Natural killer cell (primary cell): ENCODE measurements around the gene LRRC61. TPM values are rescaled to one million over a fixed set of nuclear protein-coding genes. Genes with fewer than 3 reads are reported as not detected.

ENCODE experiments used
- ATAC-seq, 3 donors: fragments of 150-1000 bp in 2 of 3; fragments of 200-7000 bp in 1 of 3; cut with Tn5 transposase; 1 replicate in 1 of 3; 2 replicates in 2 of 3; pipeline ENCODE4 v1.10.0; 2021; ENCODE audit warnings: mild to moderate bottlenecking in 2 of 3, moderate library complexity in 2 of 3
- DNase-seq, 2 donors: peaks; one replicate each; pipeline versions ENCODE4 v3.0.0 to v3.0.0-alpha.2; 2013 to 2021; ENCODE audit warnings: mixed read lengths in 1 of 2
- H3K27ac ChIP-seq: one replicate; pipeline ENCODE4 v1.5.1; 2013; ENCODE audit warnings: mild to moderate bottlenecking, low read length
- H3K27me3 ChIP-seq: one replicate; pipeline ENCODE4 v1.6.1; 2013; ENCODE audit warnings: low read length; ENCODE audit not compliant: control insufficient read depth, insufficient read depth
- H3K36me3 ChIP-seq: one replicate; pipeline ENCODE4 v1.6.1; 2013; ENCODE audit warnings: low read length; ENCODE audit not compliant: control insufficient read depth, insufficient read depth
- H3K4me1 ChIP-seq: one replicate; pipeline ENCODE4 v1.6.1; 2013; ENCODE audit warnings: low read length; ENCODE audit not compliant: control insufficient read depth, insufficient read depth
- H3K4me3 ChIP-seq: one replicate; pipeline ENCODE4 v1.5.1; 2013; ENCODE audit warnings: low read length
- H3K9me3 ChIP-seq: one replicate; pipeline ENCODE4 v1.6.1; 2013; ENCODE audit warnings: low read length; ENCODE audit not compliant: control insufficient read depth, insufficient read depth
- H3K27ac Mint-ChIP-seq, 2 donors: one replicate each; pipeline ENCODE4 v1.8.0; 2022; ENCODE audit warnings: mild to moderate bottlenecking in 2 of 2, mixed read lengths in 2 of 2, moderate library complexity in 1 of 2
- H3K27me3 Mint-ChIP-seq, 2 donors: one replicate each; pipeline ENCODE4 v1.8.0; 2022; ENCODE audit warnings: low read depth in 2 of 2, mixed read lengths in 2 of 2
- H3K36me3 Mint-ChIP-seq: one replicate; pipeline ENCODE4 v1.8.0; 2022; ENCODE audit warnings: mixed read lengths
- H3K4me1 Mint-ChIP-seq, 2 donors: one replicate each; pipeline ENCODE4 v1.8.0; 2022; ENCODE audit warnings: mixed read lengths in 2 of 2
- H3K4me3 Mint-ChIP-seq: one replicate; pipeline ENCODE4 v1.8.0; 2022; ENCODE audit warnings: mild to moderate bottlenecking, moderate library complexity, mixed read lengths
- H3K9me3 Mint-ChIP-seq, 2 donors: one replicate each; pipeline ENCODE4 v1.8.0; 2022; ENCODE audit warnings: mixed read lengths in 2 of 2
- WGBS: methylation state at CpG from one replicate; pipeline ENCODE4 v1.1.7; 2013; ENCODE audit warnings: missing lambda C conversion rate; ENCODE audit not compliant: insufficient coverage; 5-methylcytosine and 5-hydroxymethylcytosine counted together
- intact Hi-C: fragments of 100-400 bp; cut with micrococcal nuclease; formaldehyde crosslinking; loops from one replicate; pipeline ENCODE4 v1.14.2; 2022
- total RNA-seq, 4 donors: library from RNA; stranded (reverse); fragments of 120-200 nt in 1 of 4; gene quantifications; one replicate each; pipeline versions ENCODE4 v1.2.3 to v1.2.4, GENCODE V29; 2013 to 2022
- TF ChIP-seq, protein P1 (sequence below): fragments of 200-600 bp; IDR thresholded peaks from one replicate; pipeline ENCODE4 v1.8.0; 2022; ENCODE audit warnings: antibody characterized with exemption

Gene LRRC61
- total RNA-seq, 3 donors from 2014 or later (not counting 1 experiment from before 2014, with no cell fraction given): 7.3 to 16.7 (median 13.7) TPM

DNA sequence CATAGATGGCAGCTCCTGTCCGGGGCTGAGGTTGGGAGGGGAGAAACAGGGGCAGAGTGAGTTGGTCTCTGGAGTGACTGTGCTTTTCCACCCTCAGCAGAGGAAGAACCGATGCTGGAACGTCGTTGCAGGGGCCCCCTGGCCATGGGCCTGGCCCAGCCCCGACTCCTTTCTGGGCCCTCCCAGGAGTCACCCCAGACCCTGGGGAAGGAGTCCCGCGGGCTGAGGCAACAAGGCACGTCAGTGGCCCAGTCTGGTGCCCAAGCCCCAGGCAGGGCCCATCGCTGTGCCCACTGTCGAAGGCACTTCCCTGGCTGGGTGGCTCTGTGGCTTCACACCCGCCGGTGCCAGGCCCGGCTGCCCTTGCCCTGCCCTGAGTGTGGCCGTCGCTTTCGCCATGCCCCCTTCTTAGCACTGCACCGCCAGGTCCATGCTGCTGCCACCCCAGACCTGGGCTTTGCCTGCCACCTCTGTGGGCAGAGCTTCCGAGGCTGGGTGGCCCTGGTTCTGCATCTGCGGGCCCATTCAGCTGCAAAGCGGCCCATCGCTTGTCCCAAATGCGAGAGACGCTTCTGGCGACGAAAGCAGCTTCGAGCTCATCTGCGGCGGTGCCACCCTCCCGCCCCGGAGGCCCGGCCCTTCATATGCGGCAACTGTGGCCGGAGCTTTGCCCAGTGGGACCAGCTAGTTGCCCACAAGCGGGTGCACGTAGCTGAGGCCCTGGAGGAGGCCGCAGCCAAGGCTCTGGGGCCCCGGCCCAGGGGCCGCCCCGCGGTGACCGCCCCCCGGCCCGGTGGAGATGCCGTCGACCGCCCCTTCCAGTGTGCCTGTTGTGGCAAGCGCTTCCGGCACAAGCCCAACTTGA is 48.2 kb downstream of the LRRC61 start:
- Mint-ChIP-seq H3K4me3 (no peak overlapping the region), H3K4me1 (peaks cover 13 to 45% of the 10 kb centered on the region in 2 donors), H3K9me3 (no peaks in the 10 kb centered on the region), H3K27me3 (no peaks in the 10 kb centered on the region), H3K36me3 (no peaks in the 10 kb centered on the region), H3K27ac (no peak overlapping the region)
- ATAC-seq (no peak), DNase-seq (no peak)
- no peaks in the 10 kb centered on the region for H3K9me3 ChIP-seq
- intact Hi-C loops: no loop called here
- H3K4me3 ChIP-seq: no peak overlapping the region
- peaks cover 20% of the 10 kb centered on the region for H3K36me3 ChIP-seq
- TF ChIP-seq, protein P1, sequence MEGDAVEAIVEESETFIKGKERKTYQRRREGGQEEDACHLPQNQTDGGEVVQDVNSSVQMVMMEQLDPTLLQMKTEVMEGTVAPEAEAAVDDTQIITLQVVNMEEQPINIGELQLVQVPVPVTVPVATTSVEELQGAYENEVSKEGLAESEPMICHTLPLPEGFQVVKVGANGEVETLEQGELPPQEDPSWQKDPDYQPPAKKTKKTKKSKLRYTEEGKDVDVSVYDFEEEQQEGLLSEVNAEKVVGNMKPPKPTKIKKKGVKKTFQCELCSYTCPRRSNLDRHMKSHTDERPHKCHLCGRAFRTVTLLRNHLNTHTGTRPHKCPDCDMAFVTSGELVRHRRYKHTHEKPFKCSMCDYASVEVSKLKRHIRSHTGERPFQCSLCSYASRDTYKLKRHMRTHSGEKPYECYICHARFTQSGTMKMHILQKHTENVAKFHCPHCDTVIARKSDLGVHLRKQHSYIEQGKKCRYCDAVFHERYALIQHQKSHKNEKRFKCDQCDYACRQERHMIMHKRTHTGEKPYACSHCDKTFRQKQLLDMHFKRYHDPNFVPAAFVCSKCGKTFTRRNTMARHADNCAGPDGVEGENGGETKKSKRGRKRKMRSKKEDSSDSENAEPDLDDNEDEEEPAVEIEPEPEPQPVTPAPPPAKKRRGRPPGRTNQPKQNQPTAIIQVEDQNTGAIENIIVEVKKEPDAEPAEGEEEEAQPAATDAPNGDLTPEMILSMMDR: no peak
- H3K4me1 ChIP-seq: peaks cover 41% of the 10 kb centered on the region
- 88% methylated on average over 48 of the region's 48 CpGs for WGBS
- H3K27me3 ChIP-seq: no peaks in the 10 kb centered on the region
- no peak overlapping the region for H3K27ac ChIP-seq

DNA sequence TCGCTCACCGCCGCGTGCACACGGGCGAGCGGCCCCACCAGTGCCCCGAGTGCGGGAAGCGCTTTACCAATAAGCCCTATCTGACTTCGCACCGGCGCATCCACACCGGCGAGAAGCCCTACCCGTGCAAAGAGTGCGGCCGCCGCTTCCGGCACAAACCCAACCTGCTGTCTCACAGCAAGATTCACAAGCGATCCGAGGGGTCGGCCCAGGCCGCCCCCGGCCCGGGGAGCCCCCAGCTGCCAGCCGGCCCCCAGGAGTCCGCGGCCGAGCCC is 48.8 kb downstream of the LRRC61 start:
- H3K36me3 Mint-ChIP-seq: no peaks in the 10 kb centered on the region
- intact Hi-C loops: no loop called here
- ATAC-seq (no peak), DNase-seq (no peak)
- Histone ChIP-seq H3K36me3 (peaks cover 20% of the 10 kb centered on the region), H3K4me1 (peaks cover 38% of the 10 kb centered on the region), H3K4me3 (no peak overlapping the region), H3K27me3 (no peaks in the 10 kb centered on the region), H3K9me3 (no peaks in the 10 kb centered on the region), H3K27ac (no peak overlapping the region)
- no peaks in the 10 kb centered on the region for H3K9me3 Mint-ChIP-seq
- WGBS: 96% methylated on average over 30 of the region's 30 CpGs
- H3K4me1 Mint-ChIP-seq: peaks cover 13 to 45% of the 10 kb centered on the region in 2 donors
- no peak overlapping the region for H3K4me3 Mint-ChIP-seq
- no peak overlapping the region for H3K27ac Mint-ChIP-seq
- no peaks in the 10 kb centered on the region for H3K27me3 Mint-ChIP-seq
- TF ChIP-seq, protein P1: no peak

DNA sequence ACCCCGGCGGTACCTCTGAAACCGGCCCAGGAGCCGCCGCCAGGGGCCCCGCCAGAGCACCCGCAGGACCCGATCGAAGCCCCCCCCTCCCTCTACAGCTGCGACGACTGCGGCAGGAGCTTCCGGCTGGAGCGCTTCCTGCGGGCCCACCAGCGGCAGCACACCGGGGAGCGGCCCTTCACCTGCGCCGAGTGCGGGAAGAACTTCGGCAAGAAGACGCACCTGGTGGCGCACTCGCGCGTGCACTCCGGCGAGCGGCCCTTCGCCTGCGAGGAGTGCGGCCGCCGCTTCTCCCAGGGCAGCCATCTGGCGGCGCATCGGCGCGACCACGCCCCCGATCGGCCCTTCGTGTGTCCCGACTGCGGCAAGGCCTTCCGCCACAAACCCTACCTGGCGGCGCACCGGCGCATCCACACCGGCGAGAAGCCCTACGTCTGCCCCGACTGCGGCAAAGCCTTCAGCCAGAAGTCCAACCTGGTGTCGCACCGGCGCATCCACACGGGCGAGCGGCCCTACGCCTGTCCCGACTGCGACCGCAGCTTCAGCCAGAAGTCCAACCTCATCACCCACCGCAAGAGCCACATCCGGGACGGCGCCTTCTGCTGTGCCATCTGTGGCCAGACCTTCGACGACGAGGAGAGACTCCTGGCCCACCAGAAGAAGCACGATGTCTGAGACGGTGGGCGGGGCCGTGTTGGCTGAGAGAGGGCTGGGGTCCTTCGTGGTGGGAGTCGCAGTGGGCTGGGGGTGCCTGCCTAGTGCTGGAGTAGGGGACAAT is 49.3 kb downstream of the LRRC61 start:
- H3K27ac Mint-ChIP-seq: no peak overlapping the region
- no peaks in the 10 kb centered on the region for H3K9me3 ChIP-seq
- TF ChIP-seq, protein P1: no peak
- H3K27ac ChIP-seq: no peak overlapping the region
- no peaks in the 10 kb centered on the region for H3K27me3 ChIP-seq
- H3K4me1 Mint-ChIP-seq: peaks cover 15 to 46% of the 10 kb centered on the region in 2 donors
- 97% methylated on average over 79 of the region's 79 CpGs for WGBS
- no peaks in the 10 kb centered on the region for H3K27me3 Mint-ChIP-seq
- peaks cover 20% of the 10 kb centered on the region for H3K36me3 ChIP-seq
- no peak overlapping the region for H3K4me3 ChIP-seq
- no peaks in the 10 kb centered on the region for H3K9me3 Mint-ChIP-seq
- no peak overlapping the region for H3K4me3 Mint-ChIP-seq
- intact Hi-C loops: no loop called here
- H3K4me1 ChIP-seq: peaks cover 39% of the 10 kb centered on the region
- no peaks in the 10 kb centered on the region for H3K36me3 Mint-ChIP-seq
- ATAC-seq (no peak), DNase-seq (no peak)
